T-helper 2 cell treated with Interferon-gamma antibody and Interleukin-4, amounts not matched to agents 5 μg/mL and 100 μg/mL, for 36 hours (primary cell): ENCODE measurements around the gene C4orf17.

Source experiments
- DNase-seq: peaks from one replicate; pipeline ENCODE4 v3.0.0; 2021; ENCODE audit warnings: low spot score
- H3K27ac Mint-ChIP-seq: one replicate; pipeline ENCODE4 v1.8.0; 2021; ENCODE audit warnings: mild to moderate bottlenecking, mixed read lengths
- H3K27me3 Mint-ChIP-seq: one replicate; pipeline ENCODE4 v1.8.0; 2021; ENCODE audit warnings: low read depth, mixed read lengths
- H3K36me3 Mint-ChIP-seq: one replicate; pipeline ENCODE4 v1.8.0; 2021; ENCODE audit warnings: low read depth, mixed read lengths
- H3K4me1 Mint-ChIP-seq: one replicate; pipeline ENCODE4 v1.8.0; 2021; ENCODE audit warnings: low read depth, mixed read lengths
- H3K4me3 Mint-ChIP-seq: one replicate; pipeline ENCODE4 v1.8.0; 2022; ENCODE audit warnings: mild to moderate bottlenecking, moderate library complexity, mixed read lengths
- H3K9me3 Mint-ChIP-seq: one replicate; pipeline ENCODE4 v1.8.0; 2021; ENCODE audit warnings: mixed read lengths

C4orf17 gene

GRCh38 chr4:99571883-99572282 is 61.1 kb downstream of the C4orf17 start:
- DNase-seq: no peak
- H3K27me3 Mint-ChIP-seq: peaks cover 31% of the 10 kb centered on the region
- no peaks in the 10 kb centered on the region for H3K4me1 Mint-ChIP-seq
- no peaks in the 10 kb centered on the region for H3K36me3 Mint-ChIP-seq
- H3K27ac Mint-ChIP-seq: no peak overlapping the region
- no peak overlapping the region for H3K4me3 Mint-ChIP-seq
- H3K9me3 Mint-ChIP-seq: no peaks in the 10 kb centered on the region

- Mint-ChIP-seq H3K4me1 (no peaks in the 10 kb centered on the region), H3K9me3 (no peaks in the 10 kb centered on the region), H3K27ac (no peak overlapping the region), H3K4me3 (no peak overlapping the region), H3K36me3 (no peaks in the 10 kb centered on the region), H3K27me3 (peaks cover 29% of the 10 kb centered on the region)
- DNase-seq: no peak
Observed at GRCh38 chr4:99572527-99573240, 61.9 kb downstream of the C4orf17 start.

GRCh38 chr4:99573735-99574368 is 63.0 kb downstream of the C4orf17 start:
- no peak overlapping the region for H3K27ac Mint-ChIP-seq
- H3K36me3 Mint-ChIP-seq: no peaks in the 10 kb centered on the region
- no peaks in the 10 kb centered on the region for H3K9me3 Mint-ChIP-seq
- no peaks in the 10 kb centered on the region for H3K4me1 Mint-ChIP-seq
- no peak for DNase-seq
- H3K27me3 Mint-ChIP-seq: peaks cover 26% of the 10 kb centered on the region
- no peak overlapping the region for H3K4me3 Mint-ChIP-seq

- H3K27me3 Mint-ChIP-seq: peaks cover 30% of the 10 kb centered on the region
- no peaks in the 10 kb centered on the region for H3K36me3 Mint-ChIP-seq
- H3K27ac Mint-ChIP-seq: no peak within 1 kb of the TSS
- no peak within 1 kb of the TSS for H3K4me3 Mint-ChIP-seq
- no peak for DNase-seq
- H3K9me3 Mint-ChIP-seq: no peaks in the 10 kb centered on the region
- H3K4me1 Mint-ChIP-seq: no peaks in the 10 kb centered on the region
Observed at GRCh38 chr4:99574530-99575324, 63.9 kb downstream of the C4orf17 start, which contains the start of gene MTTP. Gene MTTP, plus strand, starts transcription at chr4:99574824. Its CDS starts 86 bp downstream, at chr4:99574910.

GRCh38 chr4:99578714-99579113 is 67.9 kb downstream of the C4orf17 start:
- Mint-ChIP-seq H3K36me3 (no peaks in the 10 kb centered on the region), H3K4me1 (no peaks in the 10 kb centered on the region), H3K27ac (no peak overlapping the region), H3K9me3 (no peaks in the 10 kb centered on the region), H3K27me3 (peaks cover 23% of the 10 kb centered on the region), H3K4me3 (no peak overlapping the region)
- DNase-seq: no peak

GRCh38 chr4:99585516-99585915 is 74.7 kb downstream of the C4orf17 start:
- no peaks in the 10 kb centered on the region for H3K36me3 Mint-ChIP-seq
- H3K27me3 Mint-ChIP-seq: peaks cover 15% of the 10 kb centered on the region
- no peaks in the 10 kb centered on the region for H3K4me1 Mint-ChIP-seq
- DNase-seq: no peak
- no peak overlapping the region for H3K4me3 Mint-ChIP-seq
- no peaks in the 10 kb centered on the region for H3K9me3 Mint-ChIP-seq
- no peak overlapping the region for H3K27ac Mint-ChIP-seq

GRCh38 chr4:99586322-99586721 is 75.5 kb downstream of the C4orf17 start:
- no peaks in the 10 kb centered on the region for H3K9me3 Mint-ChIP-seq
- no peak for DNase-seq
- H3K27ac Mint-ChIP-seq: no peak overlapping the region
- H3K27me3 Mint-ChIP-seq: peaks cover 15% of the 10 kb centered on the region
- no peak overlapping the region for H3K4me3 Mint-ChIP-seq
- no peaks in the 10 kb centered on the region for H3K36me3 Mint-ChIP-seq
- H3K4me1 Mint-ChIP-seq: no peaks in the 10 kb centered on the region

GRCh38 chr4:99586797-99587196 is 76.0 kb downstream of the C4orf17 start:
- Mint-ChIP-seq H3K27me3 (peaks cover 15% of the 10 kb centered on the region), H3K4me3 (no peak overlapping the region), H3K4me1 (no peaks in the 10 kb centered on the region), H3K9me3 (no peaks in the 10 kb centered on the region), H3K36me3 (no peaks in the 10 kb centered on the region), H3K27ac (no peak overlapping the region)
- no peak for DNase-seq

- Mint-ChIP-seq H3K27me3 (peaks cover 12% of the 10 kb centered on the region), H3K36me3 (no peaks in the 10 kb centered on the region), H3K4me1 (no peaks in the 10 kb centered on the region), H3K4me3 (no peak overlapping the region), H3K27ac (no peak overlapping the region), H3K9me3 (no peaks in the 10 kb centered on the region)
- no peak for DNase-seq
Observed at GRCh38 chr4:99587309-99587708, 76.5 kb downstream of the C4orf17 start.

- H3K4me3 Mint-ChIP-seq: no peak overlapping the region
- H3K4me1 Mint-ChIP-seq: no peaks in the 10 kb centered on the region
- H3K9me3 Mint-ChIP-seq: no peaks in the 10 kb centered on the region
- no peaks in the 10 kb centered on the region for H3K36me3 Mint-ChIP-seq
- peaks cover 10% of the 10 kb centered on the region for H3K27me3 Mint-ChIP-seq
- no peak overlapping the region for H3K27ac Mint-ChIP-seq
- DNase-seq: no peak
Observed at GRCh38 chr4:99587803-99588202, 77.0 kb downstream of the C4orf17 start.

GRCh38 chr4:99591757-99592156 is 80.9 kb downstream of the C4orf17 start:
- peaks cover 11% of the 10 kb centered on the region for H3K27me3 Mint-ChIP-seq
- no peak overlapping the region for H3K4me3 Mint-ChIP-seq
- H3K9me3 Mint-ChIP-seq: no peaks in the 10 kb centered on the region
- no peak for DNase-seq
- no peaks in the 10 kb centered on the region for H3K4me1 Mint-ChIP-seq
- no peaks in the 10 kb centered on the region for H3K36me3 Mint-ChIP-seq
- H3K27ac Mint-ChIP-seq: no peak overlapping the region
